A673 (cell line): ENCODE measurements around the gene UPK1B. TPM values are rescaled to one million over a fixed set of nuclear protein-coding genes. Genes with fewer than 3 reads are reported as not detected.
"Not testable (repeated sequence)": the region's sequence is repeated elsewhere in the genome, so short reads cannot be mapped to it uniquely, and the experiment has no call there.

Experiments used
- BruUV-seq: library from RNA; stranded (reverse); fragments of 400-500 nt; replicated peaks from 2 replicates; lab custom pipeline; 2021; lab: Mats Ljungman, UMichigan
- CTCF ChIA-PET: fragments of 300-600 bp; sonication (Branson Sonifier 250); formaldehyde crosslinking; loops from one replicate; lab custom pipeline; 2022; ENCODE audit warnings: antibody characterized with exemption; lab: Charles Lee
- POLR2A ChIA-PET: fragments of 300-600 bp; sonication (Branson Sonifier 250); formaldehyde crosslinking; loops from one replicate; lab custom pipeline; 2022; ENCODE audit warnings: antibody characterized with exemption; ENCODE audit not compliant: low non-redundant PET; lab: Charles Lee
- DNase-seq: peaks from one replicate; pipeline ENCODE4 v3.0.0-alpha.2; 2015; ENCODE audit warnings: low spot score
- H3K27ac ChIP-seq: fragments of 200-600 bp; sonication (generic); 2 replicates; pipeline ENCODE4 v1.5.1; 2016; ENCODE audit warnings: mixed run types, low read depth, mild to moderate bottlenecking, mixed read lengths, antibody characterized with exemption, low read length; ENCODE audit not compliant: poor library complexity, severe bottlenecking
- H3K27me3 ChIP-seq: fragments of 200-600 bp; sonication (generic); replicated peaks from 2 replicates; pipeline ENCODE4 v1.6.1; 2017; ENCODE audit warnings: mixed run types, low read depth, mild to moderate bottlenecking, mixed read lengths, antibody characterized with exemption, low read length; ENCODE audit not compliant: insufficient read depth, poor library complexity
- H3K36me3 ChIP-seq: fragments of 200-600 bp; sonication (generic); 2 replicates; pipeline ENCODE4 v1.6.1; 2016; ENCODE audit warnings: mixed run types, mild to moderate bottlenecking, mixed read lengths, antibody characterized with exemption, low read length; ENCODE audit not compliant: insufficient read depth, poor library complexity, severe bottlenecking
- H3K4me1 ChIP-seq: fragments of 200-600 bp; sonication (generic); 2 replicates; pipeline ENCODE4 v1.6.1; 2017; ENCODE audit warnings: mixed run types, mild to moderate bottlenecking, mixed read lengths, antibody characterized with exemption, low read length; ENCODE audit not compliant: insufficient read depth, poor library complexity, severe bottlenecking
- H3K4me3 ChIP-seq: fragments of 200-600 bp; sonication (generic); 2 replicates; pipeline ENCODE4 v1.5.1; 2016; ENCODE audit warnings: low read depth, mixed run types, mild to moderate bottlenecking, mixed read lengths, low read length; ENCODE audit not compliant: poor library complexity, severe bottlenecking
- H3K9me3 ChIP-seq: fragments of 200-600 bp; sonication (generic); 2 replicates; pipeline ENCODE4 v1.6.1; 2016; ENCODE audit warnings: mixed run types, low read depth, mild to moderate bottlenecking, mixed read lengths, antibody characterized with exemption, low read length; ENCODE audit not compliant: poor library complexity, severe bottlenecking
- CTCF ChIP-seq: fragments of 300-800, 200-600 bp; sonication (generic); conservative IDR thresholded peaks from 2 replicates; pipeline ENCODE4 v1.5.1; 2017; ENCODE audit warnings: low read depth, mild to moderate bottlenecking, antibody characterized with exemption, low read length, moderate library complexity, mixed read lengths
- EZH2 ChIP-seq: fragments of 200-600 bp; sonication (generic); IDR thresholded peaks from 2 replicates; pipeline ENCODE4 v1.6.1; 2017; ENCODE audit warnings: borderline replicate concordance, low read depth, mild to moderate bottlenecking, mixed read lengths, antibody characterized with exemption, low read length; ENCODE audit not compliant: poor library complexity, severe bottlenecking
- intact Hi-C: fragments of 100-400 bp; cut with micrococcal nuclease; formaldehyde crosslinking; loops from one replicate; pipeline ENCODE4 v1.10.0; 2022; ENCODE audit not compliant: unreplicated experiment
- total RNA-seq: library from RNA; stranded (reverse); gene quantifications from 2 replicates; pipeline ENCODE4 v1.2.3, GENCODE V29; 2021

The UPK1B gene
- total RNA-seq, 1 experiment from 2014 or later: not detected

GRCh38 chr3:119240591-119241434 lies 67.4 kb downstream of the UPK1B start, which contains the start of gene B4GALT4:
Gene B4GALT4 (minus strand): TSS chr3:119240878. CDS start chr3:119230099, 10,779 bp downstream.
- Histone ChIP-seq H3K27me3 (no peaks in the 10 kb centered on the region), H3K27ac (peak within 1 kb of the TSS; percentile 74), H3K36me3 (no peaks in the 10 kb centered on the region), H3K9me3 (no peaks in the 10 kb centered on the region), H3K4me1 (peaks cover 11% of the 10 kb centered on the region), H3K4me3 (peak within 1 kb of the TSS; percentile 83)
- BruUV-seq: no TSS peak
- CTCF ChIA-PET: interaction anchor here (0.5 to 1.7 kb wide), 11 partner anchors 17 to 498 kb away, joined by 3 to 14 read pairs (median 4); partner anchors contain the start of genes TEX55 and TMEM39A
- TF ChIP-seq CTCF (no peak), EZH2 (no peak)
- POLR2A ChIA-PET: no interaction called here
- intact Hi-C loops: loop anchor here (1.0 kb wide), 2 partner anchors 96 to 357 kb away; no protein-coding TSS in a partner anchor
- DNase-seq: peak; percentile 87

GRCh38 chr3:119242387-119243057 lies 69.1 kb downstream of the UPK1B start:
- intact Hi-C loops, BruUV-seq, H3K9me3 ChIP-seq, H3K27me3 ChIP-seq, DNase-seq, H3K27ac ChIP-seq, H3K36me3 ChIP-seq, H3K4me3 ChIP-seq: not testable (repeated sequence)
- ChIA-PET POLR2A (interaction anchor here (0.6 kb wide), 1 partner anchor 1117 kb away, joined by 3 read pairs; no protein-coding TSS in a partner anchor), CTCF (interaction anchor here (0.7 kb wide), 1 partner anchor 398 kb away, joined by 3 read pairs; no protein-coding TSS in a partner anchor)
- peaks cover 11% of the 10 kb centered on the region for H3K4me1 ChIP-seq

GRCh38 chr3:119243058-119243529 lies 69.7 kb downstream of the UPK1B start:
- H3K27ac ChIP-seq, H3K9me3 ChIP-seq, H3K4me3 ChIP-seq, H3K27me3 ChIP-seq, DNase-seq, BruUV-seq, intact Hi-C loops, H3K36me3 ChIP-seq: not testable (repeated sequence)
- POLR2A ChIA-PET: interaction anchor here (0.6 kb wide), 1 partner anchor 1118 kb away, joined by 3 read pairs; no protein-coding TSS in a partner anchor
- H3K4me1 ChIP-seq: peaks cover 11% of the 10 kb centered on the region
- CTCF ChIA-PET: interaction anchor here (0.7 kb wide), 1 partner anchor 397 kb away, joined by 3 read pairs; no protein-coding TSS in a partner anchor

GRCh38 chr3:119243712-119244111 lies 70.3 kb downstream of the UPK1B start:
- CTCF ChIA-PET: no interaction called here
- POLR2A ChIA-PET: no interaction called here

More at GRCh38 chr3:119243712-119244111, 70.3 kb downstream of the UPK1B start:
- H3K9me3 ChIP-seq: no peaks in the 10 kb centered on the region
- peaks cover 11% of the 10 kb centered on the region for H3K4me1 ChIP-seq
- no peaks in the 10 kb centered on the region for H3K27me3 ChIP-seq
- no TSS peak for BruUV-seq
- no peaks in the 10 kb centered on the region for H3K36me3 ChIP-seq
- TF ChIP-seq CTCF: no peak
- no peak for TF ChIP-seq EZH2
- no peak for DNase-seq
- intact Hi-C loops: no loop called here
- H3K27ac ChIP-seq: no peak overlapping the region
- H3K4me3 ChIP-seq: no peak overlapping the region
